OCI-LY3 (cell line): ENCODE measurements around the gene POU5F2.

ENCODE experiments used
- H2AFZ ChIP-seq: fragments of 200-600, 300-600 bp; shearing (Covaris generic); 2 replicates; pipeline ENCODE4 v1.6.0; 2014; ENCODE audit warnings: antibody characterized with exemption, low read depth, low read length
- H3K27ac ChIP-seq: fragments of 200-600, 300-600 bp; sonication (generic); 2 replicates; pipeline ENCODE4 v1.5.1; 2014; ENCODE audit warnings: mild to moderate bottlenecking, low read length, moderate library complexity, mixed read lengths
- H3K27me3 ChIP-seq: fragments of 200-600, 300-600 bp; sonication (generic); 2 replicates; pipeline ENCODE4 v1.6.1; 2014; ENCODE audit warnings: low read depth, low read length, mixed read lengths
- H3K36me3 ChIP-seq: fragments of 200-600, 300-600 bp; sonication (generic); replicated peaks from 2 replicates; pipeline ENCODE3; 2014; ENCODE audit warnings: low read depth, low read length, mixed read lengths
- H3K4me1 ChIP-seq: fragments of 300-600, 200-600 bp; sonication (generic); 2 replicates; pipeline ENCODE4 v1.6.1; 2014; ENCODE audit warnings: low read length, mixed read lengths
- H3K4me2 ChIP-seq: fragments of 200-600, 300-600 bp; sonication (generic); 2 replicates; pipeline ENCODE4 v1.6.1; 2014; ENCODE audit warnings: low read length, mixed read lengths
- H3K4me3 ChIP-seq: fragments of 300-600, 200-600 bp; sonication (generic); 2 replicates; pipeline ENCODE4 v1.5.1; 2014; ENCODE audit warnings: antibody characterized with exemption, mild to moderate bottlenecking, low read length, moderate library complexity
- H3K79me2 ChIP-seq: fragments of 300-600, 200-600 bp; shearing (Covaris generic); 2 replicates; pipeline ENCODE4 v1.6.1; 2014; ENCODE audit warnings: mild to moderate bottlenecking, low read length, mixed read lengths
- H3K9ac ChIP-seq: fragments of 300-600, 200-600 bp; shearing (Covaris generic); 2 replicates; pipeline ENCODE4 v1.6.0; 2014; ENCODE audit warnings: mild to moderate bottlenecking, low read length, moderate library complexity
- H3K9me3 ChIP-seq: fragments of 200-600, 300-600 bp; shearing (Covaris generic); 2 replicates; pipeline ENCODE4 v1.6.1; 2014; ENCODE audit warnings: low read length, mixed read lengths; ENCODE audit not compliant: insufficient read depth
- H4K20me1 ChIP-seq: fragments of 200-600, 300-600 bp; sonication (generic); 2 replicates; pipeline ENCODE4 v1.6.1; 2016; ENCODE audit warnings: low read length, mixed read lengths; ENCODE audit not compliant: insufficient read depth
- CTCF ChIP-seq: fragments of 200-600, 300-600 bp; sonication (generic); IDR thresholded peaks from 2 replicates; pipeline ENCODE4 v1.5.1; 2014; ENCODE audit warnings: antibody characterized with exemption, low read length, low read depth
- EZH2phosphoT487 ChIP-seq: fragments of 200-600 bp; shearing (Covaris generic); IDR thresholded peaks from 2 replicates; pipeline ENCODE4 v1.6.1; 2018; ENCODE audit warnings: antibody characterized with exemption, mixed run types, low read depth

Gene POU5F2, protein sequence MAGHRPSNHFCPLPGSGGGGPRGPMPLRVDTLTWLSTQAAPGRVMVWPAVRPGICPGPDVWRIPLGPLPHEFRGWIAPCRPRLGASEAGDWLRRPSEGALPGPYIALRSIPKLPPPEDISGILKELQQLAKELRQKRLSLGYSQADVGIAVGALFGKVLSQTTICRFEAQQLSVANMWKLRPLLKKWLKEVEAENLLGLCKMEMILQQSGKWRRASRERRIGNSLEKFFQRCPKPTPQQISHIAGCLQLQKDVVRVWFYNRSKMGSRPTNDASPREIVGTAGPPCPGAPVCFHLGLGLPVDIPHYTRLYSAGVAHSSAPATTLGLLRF

DNA sequence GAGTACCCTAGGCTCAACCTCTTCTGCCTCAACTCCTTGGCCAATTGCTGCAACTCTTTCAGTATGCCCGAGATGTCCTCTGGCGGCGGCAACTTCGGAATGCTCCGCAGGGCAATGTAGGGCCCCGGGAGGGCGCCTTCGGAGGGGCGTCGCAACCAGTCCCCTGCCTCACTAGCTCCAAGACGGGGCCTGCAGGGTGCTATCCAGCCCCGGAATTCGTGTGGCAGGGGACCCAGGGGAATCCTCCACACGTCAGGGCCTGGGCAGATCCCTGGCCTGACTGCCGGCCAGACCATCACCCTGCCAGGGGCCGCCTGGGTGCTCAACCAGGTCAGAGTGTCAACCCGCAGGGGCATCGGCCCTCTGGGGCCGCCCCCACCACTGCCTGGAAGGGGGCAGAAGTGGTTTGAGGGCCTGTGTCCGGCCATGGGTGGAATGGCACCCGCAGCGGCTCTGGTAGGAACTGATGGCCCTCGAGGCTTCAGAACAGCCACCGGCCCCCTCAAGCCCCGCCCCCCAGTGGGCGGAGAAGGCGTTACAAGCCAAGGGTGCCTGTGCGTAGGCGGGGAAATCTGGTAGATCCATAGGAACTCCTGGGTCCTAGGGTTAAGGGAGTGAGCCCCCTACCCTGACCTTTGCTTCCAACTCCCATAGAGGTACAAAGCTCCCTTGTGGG, at the start of gene POU5F2:
Gene POU5F2, minus strand, starts transcription at position 465 of the 676 bp plus-strand sequence. Its CDS starts 37 bp downstream, at position 428.
- H3K36me3 ChIP-seq, result peaks cover 2% of the 10 kb centered on the region
- no peaks in the 10 kb centered on the region for H3K9me3 ChIP-seq
- H3K4me3 ChIP-seq, result no peak within 1 kb of the TSS; the same call in 1 of the 2 replicates
- H2AFZ ChIP-seq, result no peak within 1 kb of the TSS
- H3K4me2 ChIP-seq, result peak within 1 kb of the TSS; percentile 53
- TF ChIP-seq CTCF, result no peak
- no peak within 1 kb of the TSS for H3K9ac ChIP-seq
- H3K27me3 ChIP-seq, result no peaks in the 10 kb centered on the region
- peaks cover 30% of the 10 kb centered on the region for H3K4me1 ChIP-seq
- H3K79me2 ChIP-seq, result no peaks in the 10 kb centered on the region
- H3K27ac ChIP-seq, result no peak within 1 kb of the TSS
- H4K20me1 ChIP-seq, result no peaks in the 10 kb centered on the region

- Histone ChIP-seq H3K9me3 (no peaks in the 10 kb centered on the region), H3K36me3 (no peaks in the 10 kb centered on the region), H3K4me1 (no peaks in the 10 kb centered on the region), H4K20me1 (no peaks in the 10 kb centered on the region), H3K27ac (no peak overlapping the region), H2AFZ (no peak overlapping the region), H3K4me2 (no peak overlapping the region), H3K9ac (no peak overlapping the region), H3K4me3 (no peak overlapping the region), H3K79me2 (no peaks in the 10 kb centered on the region), H3K27me3 (no peaks in the 10 kb centered on the region)
- TF ChIP-seq EZH2phosphoT487, result no peak
- TF ChIP-seq CTCF, result no peak
Observed at GRCh38 chr5:93790401-93790800, 49.0 kb upstream of the POU5F2 start.

DNA sequence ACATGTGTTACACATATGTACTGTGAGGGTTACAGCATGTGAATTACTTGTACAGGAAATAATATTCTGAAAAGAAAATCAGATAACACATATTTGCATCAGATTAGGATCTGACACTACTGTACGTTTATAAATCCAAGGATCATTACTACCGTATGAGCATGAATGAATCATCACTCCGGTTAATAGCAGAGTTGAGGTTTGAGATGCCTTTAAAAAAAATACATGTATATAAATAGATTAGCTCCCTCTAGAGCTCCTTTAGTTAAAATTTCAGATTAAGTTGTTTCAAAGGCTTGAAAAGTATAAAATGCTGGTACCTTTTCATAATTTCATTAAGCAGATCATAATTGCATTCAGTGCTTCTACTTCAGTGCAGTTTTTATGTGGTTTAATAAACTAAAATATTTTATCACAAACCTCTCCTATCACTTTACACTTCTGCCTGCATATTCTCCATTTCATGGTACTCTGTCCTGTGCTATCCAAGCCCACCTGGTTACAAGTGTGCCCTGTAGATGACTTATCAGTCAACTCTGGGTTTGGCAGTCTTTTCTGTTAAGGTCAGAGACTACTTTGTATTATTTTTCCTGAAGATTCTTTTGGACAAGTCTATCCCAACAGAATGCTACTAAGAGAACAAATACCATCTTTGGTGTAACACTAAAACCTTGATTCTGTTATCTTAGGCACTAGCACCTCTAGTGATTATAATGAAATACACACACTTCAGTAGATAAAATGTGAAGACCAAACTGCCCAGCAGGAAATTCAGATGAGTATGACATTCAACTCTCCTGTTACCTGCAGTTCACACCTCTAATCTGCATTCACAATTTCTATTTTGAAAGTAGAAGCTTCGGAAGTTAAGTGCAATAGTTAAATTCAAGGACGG, 48.0 kb upstream of the POU5F2 start:
- Histone ChIP-seq H3K9me3 (no peaks in the 10 kb centered on the region), H3K79me2 (no peaks in the 10 kb centered on the region), H4K20me1 (no peaks in the 10 kb centered on the region), H3K4me3 (no peak overlapping the region), H3K9ac (no peak overlapping the region), H3K4me1 (no peaks in the 10 kb centered on the region), H3K4me2 (no peak overlapping the region), H3K27ac (no peak overlapping the region), H3K36me3 (no peaks in the 10 kb centered on the region), H2AFZ (no peak overlapping the region), H3K27me3 (no peaks in the 10 kb centered on the region)
- TF ChIP-seq CTCF (0 out of 2 replicates have a peak, but pooled peaks have one; percentile 5), EZH2phosphoT487 (no peak)

DNA sequence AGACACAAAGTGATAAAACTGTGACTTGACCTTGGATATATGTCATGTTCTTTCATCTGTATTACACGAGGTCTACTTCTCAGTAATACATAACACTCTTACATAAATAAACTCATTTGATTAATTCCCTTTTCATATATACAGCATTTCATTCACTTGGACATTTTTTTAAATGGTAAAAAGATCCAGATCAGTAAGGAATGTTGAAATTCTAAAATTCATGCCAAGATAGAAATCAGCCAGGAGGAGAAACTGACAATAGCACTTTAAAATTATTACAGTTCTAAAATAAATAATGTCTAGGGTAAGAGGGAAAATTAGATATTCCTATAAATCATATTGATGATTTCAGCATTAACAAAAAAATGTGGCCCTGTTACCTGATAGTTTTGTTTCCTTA, 46.2 kb upstream of the POU5F2 start:
- TF ChIP-seq EZH2phosphoT487 (no peak), CTCF (no peak)
- Histone ChIP-seq H3K27me3 (no peaks in the 10 kb centered on the region), H3K27ac (no peak overlapping the region), H4K20me1 (no peaks in the 10 kb centered on the region), H2AFZ (no peak overlapping the region), H3K36me3 (no peaks in the 10 kb centered on the region), H3K4me2 (no peak overlapping the region), H3K79me2 (no peaks in the 10 kb centered on the region), H3K9ac (no peak overlapping the region), H3K9me3 (no peaks in the 10 kb centered on the region), H3K4me3 (no peak overlapping the region), H3K4me1 (no peaks in the 10 kb centered on the region)
